ENCODE results near the gene NANOS2.

DNA sequence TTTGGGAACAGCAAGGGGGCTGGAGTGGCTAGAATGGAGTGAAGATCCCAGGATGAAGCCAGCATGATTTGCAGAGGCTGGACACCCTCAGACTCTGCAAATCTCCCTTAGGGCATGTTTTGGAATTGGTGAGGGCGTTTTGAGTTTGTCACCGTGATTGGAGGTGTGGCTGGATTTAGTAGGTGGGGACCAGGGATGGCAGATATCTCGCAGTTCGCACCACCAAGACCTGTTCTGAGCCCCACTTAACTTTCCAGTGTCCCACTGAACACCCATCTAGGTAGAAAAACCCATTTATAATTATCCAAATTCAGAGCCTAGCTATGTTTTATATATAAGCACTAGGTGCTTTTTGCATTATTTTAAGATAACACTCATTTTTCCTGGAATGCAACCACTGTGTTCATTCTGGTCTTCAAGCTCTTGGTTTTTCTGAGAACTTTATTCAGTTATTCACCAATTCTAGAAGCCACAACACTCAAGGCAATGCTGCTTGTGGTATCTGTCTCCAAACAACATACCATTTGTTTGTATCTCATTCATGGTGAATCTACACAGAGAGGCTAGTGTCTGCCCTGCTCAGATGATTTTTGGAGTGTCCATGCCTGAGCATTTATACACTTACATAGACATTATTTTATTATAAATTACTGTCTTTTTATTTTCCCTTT is 3.0 kb upstream of the NANOS2 start:
- no peak for TF ChIP-seq POLR2A (IDR thresholded peaks at IDR 0.05; ENCODE audit: low read length)
- no peak for TF ChIP-seq GATA1 (IDR thresholded peaks at IDR 0.05; ENCODE audit: low read depth, low read length)

All from erythroblast (primary cell).